Measurements from ENCODE around the gene CPT1B.
"Not testable (repeated sequence)": the region's sequence is repeated elsewhere in the genome, so short reads cannot be mapped to it uniquely, and the experiment has no call there.

The CPT1B gene

DNA sequence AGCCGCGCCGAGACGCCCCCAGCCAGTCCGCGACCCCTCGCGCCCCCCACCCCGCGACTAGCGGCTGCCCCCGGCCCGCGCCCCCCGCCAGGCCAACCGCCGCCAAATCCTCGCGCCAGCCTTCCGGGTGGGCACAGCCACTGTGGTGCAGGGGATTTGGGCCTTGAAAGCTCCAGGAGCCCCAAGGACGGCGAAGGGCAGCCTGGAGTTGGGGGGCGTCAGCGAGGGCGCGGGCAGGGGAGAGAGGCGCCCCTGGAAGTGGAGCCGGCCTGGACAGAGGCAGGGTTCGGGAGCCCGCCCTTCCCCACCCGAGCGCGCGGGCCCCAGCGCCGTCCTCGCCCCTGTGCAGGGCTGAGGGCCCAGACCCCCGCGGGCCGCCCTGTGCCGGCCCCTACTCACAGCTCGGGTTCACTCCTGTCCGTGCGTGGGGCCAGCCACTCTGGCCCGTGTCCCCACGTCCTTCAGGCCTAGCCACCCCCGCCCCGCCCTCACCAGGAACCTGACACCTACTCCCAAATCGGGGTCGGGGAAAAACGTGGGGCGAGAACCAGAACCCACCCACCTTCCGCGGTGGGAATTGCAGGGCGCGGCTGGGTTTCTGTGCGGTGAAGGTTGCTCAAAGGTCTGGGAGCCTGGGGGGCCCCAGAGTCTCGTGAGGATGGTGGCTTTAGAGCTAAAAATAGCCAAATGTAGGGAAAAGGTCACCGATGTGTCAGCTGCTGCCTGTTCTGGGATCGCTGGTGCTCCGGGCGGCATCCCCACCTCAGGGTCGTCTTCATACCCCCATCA, at the start of gene CPT1B:
Gene CPT1B (minus strand): TSS at position 441 of the 789 bp plus-strand sequence. CDS start 512 bp downstream, outside the sequence.
- no peak for DNase-seq

DNA sequence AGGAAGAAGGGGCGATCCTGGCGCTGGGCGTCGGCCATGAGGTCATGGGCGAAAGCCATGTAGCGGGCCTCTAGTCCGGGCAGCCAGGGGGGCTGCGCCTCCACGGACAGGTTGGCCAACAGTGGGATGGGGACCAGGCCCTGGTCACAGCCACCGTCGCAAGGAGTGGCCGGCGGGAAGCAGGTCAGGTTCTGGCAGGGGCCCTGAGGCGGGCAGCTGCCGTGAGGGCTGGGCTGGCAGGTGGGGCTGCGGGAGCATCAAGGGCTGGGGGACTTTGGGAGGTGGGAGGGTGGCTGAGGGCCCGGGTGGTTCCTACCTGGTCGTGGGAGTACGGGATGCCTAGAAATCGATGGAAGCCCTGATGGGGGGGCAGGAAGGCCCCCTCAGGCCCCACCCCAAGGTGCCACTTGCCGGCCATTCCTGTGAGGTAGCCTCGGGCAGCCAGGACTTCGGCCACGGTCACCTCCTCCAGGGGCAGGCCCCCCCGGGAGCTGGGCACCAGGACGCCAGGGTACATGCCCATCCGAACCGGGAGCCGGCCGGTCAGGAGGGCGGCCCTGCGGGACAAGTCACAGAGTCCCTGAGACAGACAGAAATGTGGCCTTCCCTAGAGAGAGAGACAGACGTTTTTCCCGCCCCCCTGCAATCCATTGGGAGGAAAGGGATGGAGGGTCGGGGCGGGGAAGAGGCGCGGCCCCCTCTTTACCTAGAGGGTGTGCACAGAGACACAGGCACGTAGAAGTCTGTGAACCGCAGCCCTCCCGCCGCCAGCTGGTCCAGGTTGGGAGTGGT, 48.8 kb upstream of the CPT1B start:
- no peak for DNase-seq

DNA sequence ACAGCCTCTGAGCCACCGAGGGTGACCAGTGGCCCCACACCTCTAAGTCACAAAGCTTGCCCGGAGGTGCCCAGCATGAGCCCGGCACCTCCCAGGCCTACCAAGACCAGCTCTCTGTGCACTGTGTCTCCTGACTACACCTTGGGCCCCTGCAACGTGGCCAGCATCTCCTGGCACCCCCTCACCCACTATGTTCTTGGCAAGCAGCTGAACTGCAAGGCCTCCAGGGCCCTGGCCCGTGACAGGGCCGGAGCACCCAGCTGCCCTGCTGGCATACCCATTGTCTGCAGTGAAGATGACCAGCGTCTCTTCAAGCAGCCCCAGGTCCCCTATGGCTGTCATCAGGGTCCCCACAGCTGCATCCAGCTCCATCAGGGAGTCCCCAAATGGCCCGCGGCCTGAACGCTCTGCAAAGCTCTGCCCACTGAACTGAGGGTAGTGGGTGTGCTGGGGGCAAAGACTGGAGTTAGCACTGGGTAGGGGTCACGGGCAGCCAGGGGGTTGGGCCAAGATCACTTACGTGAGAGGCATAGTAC, 48.2 kb upstream of the CPT1B start:
- DNase-seq: no peak

DNA sequence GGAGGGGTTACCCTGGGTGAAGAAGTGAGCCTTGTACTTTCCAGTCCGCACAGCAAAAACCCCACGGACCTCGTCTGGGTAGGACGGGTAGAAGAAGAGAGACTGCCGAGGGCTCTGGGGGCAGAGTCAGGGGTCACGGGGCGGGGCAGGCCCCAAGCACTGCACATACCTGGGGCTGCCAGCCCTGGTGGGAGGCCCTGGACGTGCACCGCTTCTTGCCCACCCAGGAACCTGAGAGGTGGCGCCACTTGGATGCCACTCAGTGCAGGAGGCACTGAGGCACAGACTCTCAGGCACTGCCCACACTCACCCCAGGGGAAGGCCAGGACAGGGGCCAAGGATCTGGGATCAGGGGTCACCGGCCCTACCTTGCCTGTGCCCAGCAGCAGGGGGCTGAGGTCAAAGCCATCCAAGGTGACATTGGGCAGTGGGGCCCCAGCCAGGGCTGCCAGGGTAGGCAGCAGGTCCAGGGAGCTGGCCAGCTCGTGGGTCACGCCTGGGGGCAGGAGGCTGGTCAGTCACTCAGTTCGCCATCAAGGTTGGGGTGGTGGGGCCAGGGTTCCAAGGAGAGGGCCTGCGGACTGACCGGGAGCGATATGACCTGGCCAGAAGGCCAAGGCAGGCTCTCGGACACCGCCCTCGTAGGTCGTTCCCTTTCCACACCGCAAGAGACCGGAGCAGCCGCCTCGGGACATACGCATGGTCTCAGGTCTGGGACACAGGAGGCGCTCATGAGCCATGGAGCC, 47.5 kb upstream of the CPT1B start:
- DNase-seq: no peak

DNA sequence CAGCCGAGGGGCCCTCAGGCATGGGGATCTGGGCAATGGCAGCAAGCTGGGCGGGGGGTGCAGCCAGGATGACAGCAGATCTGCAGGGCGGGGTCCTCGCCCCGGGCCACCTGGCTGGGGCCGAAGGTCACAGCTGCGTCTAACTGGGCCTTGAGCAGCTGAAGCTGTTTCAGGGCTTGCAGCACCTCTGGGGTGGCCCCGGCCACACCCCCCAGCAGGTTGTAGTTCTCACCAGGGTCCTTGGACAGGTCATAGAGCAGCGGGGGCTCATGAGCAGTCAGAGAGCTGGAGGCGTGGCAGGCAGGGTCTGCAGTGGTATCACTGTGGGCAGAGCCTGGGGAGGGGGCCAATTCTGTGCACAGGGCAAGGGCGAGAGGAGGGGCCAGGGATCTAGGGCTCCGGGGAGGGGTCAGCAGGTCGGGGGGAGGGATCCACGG, 46.9 kb upstream of the CPT1B start:
- no peak for DNase-seq

DNA sequence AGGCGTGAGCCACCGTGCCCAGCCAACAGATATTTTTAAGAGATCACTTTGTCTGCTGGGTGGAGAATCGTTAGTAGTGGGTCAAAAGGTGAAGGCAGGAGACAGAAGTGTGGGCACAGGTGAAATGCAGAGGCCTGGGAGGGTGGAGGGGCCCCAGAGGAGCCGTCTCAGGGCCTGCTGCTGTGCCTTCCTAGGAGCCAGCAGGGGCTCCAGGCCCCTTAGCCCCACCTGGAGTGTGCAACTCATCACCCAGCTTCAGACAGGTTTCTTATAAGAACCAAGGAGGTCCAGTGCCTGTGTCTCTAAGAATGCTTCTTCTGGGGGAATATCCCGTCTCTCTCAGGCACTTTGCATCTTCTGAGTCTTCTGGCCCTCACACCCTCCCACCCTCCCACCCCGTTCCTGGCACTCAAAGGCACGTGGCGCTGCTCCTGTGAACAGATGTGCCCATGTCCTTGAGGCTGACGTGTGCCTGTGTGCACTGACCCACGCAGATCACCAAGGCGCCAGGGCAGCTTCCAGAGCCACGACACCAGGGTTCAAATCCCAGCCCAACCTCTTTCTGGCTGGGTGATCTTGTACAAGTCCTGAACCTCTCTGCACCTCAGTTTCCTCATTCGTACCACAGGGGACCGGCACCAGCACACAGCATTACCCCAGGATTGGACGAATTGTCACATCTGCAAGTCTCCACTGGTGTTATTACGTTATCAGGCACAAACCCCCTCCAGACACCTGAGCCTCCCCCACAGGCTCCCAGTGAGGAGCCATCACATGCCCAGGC, 46.3 kb upstream of the CPT1B start:
- DNase-seq: no peak

DNA sequence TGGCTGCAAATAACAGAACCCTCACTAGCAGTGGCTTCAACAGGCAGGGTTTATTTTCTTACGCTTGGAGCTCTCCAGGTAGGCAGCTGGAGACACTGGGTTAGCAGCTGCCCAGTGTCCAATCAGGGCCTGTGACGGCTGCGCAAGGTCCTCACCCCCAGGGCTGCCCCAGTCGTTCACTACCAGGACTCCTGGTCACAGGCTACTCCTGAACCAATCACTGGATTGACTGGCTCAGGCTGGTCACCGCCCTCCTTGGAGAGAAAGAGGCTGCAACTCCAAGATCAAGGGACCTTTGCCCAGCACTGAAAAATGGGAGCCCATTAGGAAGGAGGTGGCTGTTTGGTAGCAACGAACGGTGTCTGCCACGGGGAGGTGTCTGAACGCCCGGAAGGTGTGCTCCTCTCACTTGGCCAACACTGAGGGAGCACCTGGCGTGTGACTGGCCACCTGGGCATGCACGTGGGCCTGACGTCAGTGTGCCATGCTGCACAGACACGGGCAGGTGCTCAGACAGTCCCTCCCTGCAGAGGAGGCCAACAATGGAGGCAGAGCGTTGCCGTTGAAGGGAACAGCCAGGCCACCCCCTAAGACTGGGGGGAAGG, 44.6 kb upstream of the CPT1B start:
- no peak for DNase-seq

DNA sequence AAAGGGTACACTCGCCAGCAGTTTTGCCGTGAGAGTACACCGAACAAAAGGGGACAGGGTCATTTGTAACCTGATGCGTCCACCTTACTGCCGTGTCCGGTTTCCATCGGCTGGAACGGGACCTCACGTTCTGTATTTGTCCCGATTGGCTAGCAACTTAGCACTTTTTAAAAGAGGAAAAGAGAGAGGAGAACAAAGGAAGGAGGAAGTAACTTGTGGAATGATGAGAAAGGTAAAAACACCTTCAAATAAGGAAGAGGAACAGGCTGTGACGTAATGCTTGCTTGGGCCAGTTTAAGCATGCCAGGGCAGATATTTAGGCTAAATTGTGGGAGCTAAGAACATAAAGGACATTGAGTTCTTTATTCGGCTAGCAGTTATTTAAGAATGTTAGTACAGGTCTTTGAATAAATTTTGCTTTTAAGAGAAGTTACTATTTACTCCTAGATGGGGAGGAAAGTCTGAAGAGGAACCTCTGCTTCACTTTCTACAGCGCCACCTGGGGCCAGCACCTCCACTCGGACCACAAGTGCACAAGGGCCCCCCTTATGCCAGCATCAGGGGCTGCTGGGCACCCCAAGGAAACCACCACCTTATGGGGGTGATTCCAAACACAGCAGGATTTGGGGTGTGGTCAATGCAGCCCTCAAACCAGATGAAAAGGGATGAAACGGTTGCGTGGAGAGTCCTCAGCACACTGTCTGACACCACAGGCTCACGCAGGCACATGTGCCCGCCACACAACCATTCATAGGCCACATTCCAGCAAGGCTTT, 43.9 kb upstream of the CPT1B start:
- no peak for DNase-seq

DNA sequence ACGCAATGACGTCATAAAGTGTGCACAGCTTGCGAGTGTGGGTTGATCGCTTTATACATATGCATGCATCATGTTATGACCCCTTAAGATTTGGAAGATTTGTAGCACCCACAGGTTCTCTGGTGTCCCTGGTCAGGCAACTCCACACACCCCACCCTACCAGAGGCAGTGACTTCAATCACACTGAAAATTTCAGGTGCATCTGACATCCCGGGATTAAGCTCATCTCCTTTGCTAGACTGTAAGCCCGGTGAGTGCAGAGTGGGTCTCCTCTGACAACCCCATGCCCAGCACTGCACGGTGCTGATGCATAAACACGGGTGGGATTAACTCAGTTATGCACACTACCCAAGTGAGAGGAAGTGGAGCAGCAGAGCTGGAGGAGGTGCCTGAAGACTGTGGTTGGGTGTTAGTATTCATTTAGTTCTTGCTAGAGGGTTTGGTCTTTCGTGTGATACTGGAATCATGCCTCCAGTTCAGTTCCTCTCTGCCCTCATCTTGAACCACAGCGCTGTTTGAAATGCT, 43.2 kb upstream of the CPT1B start:
- no peak for DNase-seq

DNA sequence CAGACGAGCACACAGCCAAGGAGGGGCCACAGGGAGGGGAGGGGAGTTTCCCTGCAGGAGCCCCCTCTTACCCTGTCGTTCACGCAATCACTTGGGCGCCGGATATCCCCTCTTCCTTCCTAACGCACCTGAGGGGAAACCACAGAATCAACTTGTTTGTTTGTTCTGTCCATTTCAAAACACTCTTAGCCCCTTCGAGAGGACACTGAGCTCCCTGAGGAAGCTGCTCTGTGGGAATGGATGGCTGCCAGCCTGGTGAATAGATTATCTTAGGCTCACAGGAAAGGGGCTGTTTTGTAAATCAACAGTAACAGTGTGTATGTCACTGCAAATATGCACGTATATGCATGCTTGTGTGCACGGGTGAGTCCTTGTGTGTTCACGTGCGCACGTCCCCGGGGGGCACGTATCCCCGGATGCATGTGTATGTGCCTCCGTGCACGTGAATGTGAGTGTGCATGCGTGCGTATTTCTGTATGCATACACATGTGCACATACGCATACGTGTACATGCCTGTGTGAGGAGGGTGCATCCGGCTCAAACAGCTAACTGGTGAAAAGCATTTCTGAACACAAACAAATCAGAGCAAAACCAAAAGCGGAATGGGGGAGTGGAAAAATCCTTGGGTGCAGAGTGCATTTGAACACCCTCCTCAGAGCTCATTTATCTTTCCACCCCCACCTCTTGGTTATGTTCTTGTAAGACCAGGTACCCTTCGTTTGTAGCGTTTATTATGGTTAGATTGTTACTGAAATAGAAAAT, 42.5 kb upstream of the CPT1B start:
- peak; percentile 74 for DNase-seq

DNA sequence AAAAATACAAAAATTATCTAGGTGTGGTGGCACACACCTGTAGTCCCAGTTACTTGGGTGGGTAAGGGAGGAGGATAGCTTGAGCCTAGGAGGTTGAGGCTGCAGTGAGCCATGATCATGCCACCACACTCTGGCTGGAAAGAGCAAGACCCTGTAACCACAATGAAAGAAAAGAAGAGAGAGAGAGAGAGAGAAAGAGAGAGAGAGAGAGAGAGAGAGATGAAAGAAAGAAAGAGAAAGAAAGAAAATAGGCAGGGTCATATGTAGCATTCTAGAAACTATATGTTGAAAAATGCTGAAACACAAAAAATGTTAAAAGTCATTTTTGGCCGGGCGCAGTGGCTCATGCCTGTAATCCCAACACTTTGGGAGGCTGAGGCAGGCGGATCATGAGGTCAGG, 36.1 kb upstream of the CPT1B start:
- DNase-seq: not testable (repeated sequence)

DNA sequence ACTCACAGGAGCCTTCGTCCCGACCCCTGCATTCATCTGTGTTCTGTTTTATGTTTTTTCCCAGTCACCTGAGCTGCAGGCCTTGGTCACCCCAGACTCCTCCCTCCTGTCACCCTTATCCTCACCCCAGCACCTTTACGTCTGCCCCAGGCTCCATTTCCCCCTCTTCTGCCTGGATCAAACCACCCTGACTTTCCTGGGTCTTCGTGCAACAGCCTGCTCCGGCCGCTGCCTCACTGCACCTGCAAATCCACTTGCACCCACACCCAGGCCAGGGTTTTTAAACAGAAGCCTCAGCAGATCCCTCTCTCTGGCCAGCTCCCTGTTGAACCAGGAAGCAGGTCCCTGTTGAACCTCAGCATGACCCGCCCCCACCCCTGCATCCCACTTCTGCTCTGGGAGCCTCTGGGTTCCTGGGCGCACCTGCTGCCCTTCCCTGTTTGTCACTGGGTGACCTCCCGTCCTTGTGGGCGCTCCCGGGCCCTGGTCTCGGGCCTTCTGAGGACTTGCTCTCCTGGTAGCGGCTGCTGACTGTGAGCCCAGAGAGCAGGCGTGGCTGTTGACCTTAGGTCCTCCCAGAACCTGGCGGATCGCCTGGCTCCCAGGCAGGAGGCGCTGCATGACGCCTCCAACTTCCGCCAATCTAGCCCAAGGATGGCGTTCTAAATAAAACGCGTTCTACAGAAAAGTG, 35.2 kb upstream of the CPT1B start:
- no peak for DNase-seq

DNA sequence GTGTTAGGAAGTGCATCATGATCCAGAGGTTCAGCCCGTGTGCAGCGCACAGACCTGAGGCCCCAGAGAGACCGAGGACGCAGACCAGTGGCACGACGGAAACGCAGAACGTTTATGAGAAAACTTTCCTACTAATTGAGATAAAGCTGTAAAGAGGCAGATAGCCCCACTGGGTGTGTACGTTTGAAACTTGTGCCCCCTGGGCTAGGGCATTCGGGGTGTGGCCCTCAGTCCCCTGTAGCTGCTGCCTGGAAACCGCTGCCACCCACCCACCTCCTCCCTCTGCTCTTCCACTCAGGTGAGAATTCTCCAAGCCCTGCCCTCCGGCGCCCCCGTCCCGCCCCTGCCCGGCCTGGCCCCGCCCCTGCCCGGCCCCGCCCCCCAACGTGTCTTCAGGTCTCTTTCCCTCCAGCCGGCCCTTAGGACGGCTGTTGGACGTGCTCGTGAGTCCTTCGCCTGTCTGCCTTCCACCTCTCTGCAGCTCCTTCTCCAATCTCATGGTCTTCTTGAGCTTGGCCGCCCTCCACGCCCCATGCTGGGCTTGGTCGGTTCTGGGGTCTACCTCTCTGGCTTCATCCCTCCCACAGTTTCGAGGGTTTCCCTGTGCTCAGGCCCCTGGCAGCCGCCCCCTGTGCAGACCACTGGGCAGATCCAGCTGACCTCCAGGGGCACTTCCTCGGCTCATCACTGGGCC, 34.4 kb upstream of the CPT1B start:
- no peak for DNase-seq

DNA sequence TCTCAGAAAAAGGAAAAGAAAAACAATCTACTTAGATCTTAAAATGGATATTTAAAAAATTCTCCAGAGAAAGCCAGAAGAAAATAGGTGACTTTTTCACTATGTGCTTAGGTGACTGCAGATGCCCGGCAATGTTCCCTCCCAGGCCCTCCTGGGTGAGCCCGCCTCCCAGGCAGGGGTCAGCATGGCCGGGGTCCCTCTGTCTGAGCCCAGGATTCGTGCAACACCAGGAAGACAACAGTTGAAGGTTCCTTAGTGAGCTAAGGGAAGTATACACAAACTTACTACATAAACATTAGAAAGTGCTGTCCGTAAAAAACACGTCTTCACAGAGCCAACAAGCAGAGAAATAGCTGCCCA, 33.9 kb upstream of the CPT1B start:
- no peak for DNase-seq

DNA sequence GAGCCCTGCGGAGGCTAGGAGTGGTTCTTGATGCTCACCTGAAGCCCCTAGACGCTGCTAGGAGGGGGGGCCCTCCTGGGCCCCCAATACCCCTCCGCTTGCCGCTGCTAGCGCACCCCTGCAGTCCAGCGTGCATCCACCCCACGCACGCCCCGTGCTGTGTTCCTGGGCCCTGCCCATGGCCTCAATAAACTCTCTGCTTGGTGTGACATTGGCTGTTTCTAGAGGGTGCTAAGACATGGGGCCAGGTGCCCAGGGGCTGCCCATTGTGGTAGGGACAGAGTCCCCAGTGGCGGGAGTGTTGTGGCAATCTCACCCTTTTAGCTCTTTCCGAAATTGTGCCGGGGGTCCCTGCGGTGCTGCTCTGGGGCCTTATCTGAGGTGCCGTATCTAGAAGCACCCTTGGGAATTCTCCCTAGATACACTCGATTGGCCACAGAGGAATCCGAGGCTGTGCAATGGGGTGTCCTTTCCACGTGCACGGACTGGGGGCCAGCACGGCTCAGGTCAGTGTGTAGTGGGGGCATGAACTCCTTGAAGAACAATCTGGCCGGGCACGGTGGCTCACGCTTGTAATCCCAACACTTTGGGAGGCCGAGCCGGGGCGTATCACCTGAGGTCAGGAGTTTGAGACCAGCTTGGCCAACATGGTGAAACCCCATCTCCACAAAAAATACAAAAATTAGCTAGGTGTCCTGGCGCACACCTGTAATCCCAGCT, 33.3 kb upstream of the CPT1B start:
- DNase-seq: no peak

DNA sequence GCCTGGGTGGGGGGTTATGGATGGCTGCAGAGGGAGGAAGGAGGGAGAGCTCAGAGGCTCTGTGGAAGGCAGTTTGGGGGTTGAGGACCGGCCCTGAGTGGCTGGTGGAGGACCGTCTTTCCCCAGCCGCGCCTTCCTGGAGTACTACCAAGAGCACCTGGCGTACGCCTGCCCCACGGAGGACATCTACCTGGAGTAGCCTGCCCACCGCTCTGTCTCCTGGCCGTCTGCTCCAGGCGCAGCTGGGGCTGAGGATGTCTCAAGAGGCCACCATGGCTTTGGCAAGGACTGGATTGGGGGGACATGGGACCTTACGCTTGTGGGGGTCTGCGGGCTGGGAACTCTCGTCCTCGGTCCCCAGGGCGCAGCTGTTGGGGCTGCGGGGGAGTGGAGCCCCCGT, 32.4 kb upstream of the CPT1B start:
- DNase-seq: no peak

DNA sequence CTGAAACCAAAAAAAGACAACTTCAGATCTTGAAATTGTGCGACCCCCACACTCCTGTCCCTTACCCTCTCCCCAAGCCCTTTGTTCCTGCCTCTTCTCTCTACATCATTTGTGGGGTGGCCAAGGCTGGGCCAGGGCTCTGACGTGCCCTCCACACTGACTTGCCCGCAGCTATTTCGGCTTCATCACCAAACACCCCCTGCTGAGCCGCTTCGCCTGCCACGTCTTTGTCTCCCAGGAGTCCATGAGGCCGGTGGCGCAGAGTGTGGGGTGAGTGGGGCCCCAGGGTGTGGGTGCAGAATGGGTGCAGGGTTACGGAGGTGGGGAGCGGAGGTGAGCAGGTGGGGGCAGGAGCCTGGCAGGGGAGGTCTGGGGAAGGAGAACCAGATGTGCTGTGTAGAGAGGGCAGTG, 31.8 kb upstream of the CPT1B start:
- no peak for DNase-seq

DNA sequence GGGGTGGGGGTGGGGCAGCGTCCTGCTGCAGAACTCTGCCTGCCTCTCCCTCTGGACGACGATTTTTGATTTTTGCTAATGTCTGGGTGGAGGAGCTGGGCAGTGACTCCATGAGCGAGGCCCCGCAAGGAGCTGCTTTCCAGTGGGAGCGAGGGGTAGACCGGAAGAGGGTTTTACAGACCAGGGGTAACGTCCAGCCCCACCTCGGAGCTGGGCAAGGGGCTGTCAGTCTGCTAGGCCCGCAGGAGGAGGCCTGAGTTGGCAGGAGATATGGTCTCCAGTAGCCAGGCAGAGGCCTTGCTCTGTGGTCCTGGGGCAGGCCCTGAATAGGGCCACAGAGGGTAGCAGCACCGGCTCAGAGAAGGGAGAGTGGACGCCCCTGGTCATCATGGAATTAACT, 31.4 kb upstream of the CPT1B start:
- no peak for DNase-seq
